HG03159 (cell line): Measurements from ENCODE around the gene SETD2.
"Not testable (repeated sequence)": the region's sequence is repeated elsewhere in the genome, so short reads cannot be mapped to it uniquely, and the experiment has no call there.

ENCODE experiments used
- ATAC-seq: cut with Tn5 transposase; IDR thresholded peaks from one replicate; pipeline ENCODE4 v1.9.1; 2021; ENCODE audit warnings: mild to moderate bottlenecking, moderate library complexity; ENCODE audit not compliant: unreplicated experiment

The SETD2 gene

DNA sequence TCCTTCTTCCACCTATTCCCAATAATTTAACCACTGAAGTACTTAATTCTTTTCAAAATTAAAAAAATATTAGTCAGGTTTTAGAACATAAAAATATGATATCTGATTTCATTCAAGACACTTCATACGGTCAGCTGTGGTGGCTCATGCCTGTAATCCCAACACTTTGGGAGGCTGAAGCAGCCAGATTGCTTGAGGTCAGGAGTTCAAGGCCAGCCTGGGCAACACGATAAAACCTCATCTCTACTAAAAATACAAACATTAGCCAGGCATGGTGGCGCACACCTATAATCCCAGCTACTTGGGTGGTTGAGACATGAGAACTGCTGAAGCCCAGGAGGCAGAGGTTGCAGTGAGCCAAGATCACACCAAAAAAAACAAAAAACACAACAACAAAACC, 127.8 kb downstream of the SETD2 start:
- ATAC-seq, result no peak

DNA sequence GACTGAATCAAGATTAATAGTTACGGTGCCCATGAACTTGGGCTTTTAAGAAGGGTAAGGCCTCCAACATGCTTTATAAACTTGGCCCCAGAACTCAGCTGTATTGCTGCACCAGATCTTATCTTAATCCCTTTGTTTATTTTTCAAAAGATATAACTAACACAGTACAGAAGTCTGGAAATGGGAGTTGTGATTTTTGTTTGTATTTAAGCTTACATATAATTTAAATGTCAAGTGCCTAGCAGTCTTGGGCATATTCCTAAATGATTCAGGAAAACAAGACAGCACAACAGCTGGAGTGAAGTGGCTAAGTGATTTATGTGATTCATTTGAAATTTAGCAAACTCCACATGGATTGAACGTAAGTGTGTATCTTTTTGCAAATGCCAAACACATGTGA, 128.3 kb downstream of the SETD2 start:
- no peak for ATAC-seq

DNA sequence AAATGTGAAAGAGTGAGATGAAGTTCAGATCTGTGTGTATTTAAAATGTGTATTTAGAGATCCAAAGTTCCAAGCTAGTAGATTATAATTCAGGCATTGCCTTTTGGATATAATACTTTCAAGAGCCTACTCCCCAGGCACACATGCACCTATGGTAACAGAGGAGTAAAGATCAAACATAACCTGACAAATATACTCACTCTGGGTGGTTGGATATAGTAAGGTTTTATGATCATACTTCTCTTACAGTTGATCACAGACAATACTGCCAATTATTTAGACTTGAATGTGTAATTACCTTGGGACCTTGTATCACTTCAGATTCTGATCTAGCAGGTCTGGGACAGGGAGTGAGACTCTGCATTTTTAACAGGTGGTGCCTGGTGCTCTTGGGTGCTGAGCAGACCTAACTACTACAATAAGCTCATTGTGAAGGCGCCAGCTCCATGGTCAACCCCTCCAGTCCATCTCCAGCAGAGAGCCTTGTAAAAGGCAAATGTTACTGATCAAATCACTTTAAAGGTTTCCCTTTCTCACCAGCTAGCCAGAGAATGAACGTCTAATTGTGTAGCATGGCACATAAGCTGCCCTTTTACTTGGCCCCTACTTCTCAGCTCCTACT, 128.9 kb downstream of the SETD2 start:
- ATAC-seq, result no peak

DNA sequence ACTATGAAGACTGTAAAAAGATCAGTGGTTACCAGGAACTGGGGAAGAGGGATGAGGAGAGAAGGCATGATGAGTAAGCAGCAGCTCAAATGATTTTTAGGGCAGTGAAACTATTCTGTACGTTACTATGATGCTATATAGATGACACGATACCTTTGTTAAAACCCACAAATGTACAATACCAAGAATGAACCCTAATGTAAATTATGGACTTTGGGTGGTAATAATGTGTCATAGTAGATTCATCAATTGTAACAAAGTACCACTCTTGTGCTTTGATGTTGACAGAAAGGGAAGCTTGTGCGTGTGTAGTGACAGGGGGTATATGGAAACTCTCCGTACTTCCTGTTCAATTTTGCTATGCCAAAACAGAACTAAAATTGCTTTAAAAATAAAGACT, 132.9 kb downstream of the SETD2 start:
- ATAC-seq, result not testable (repeated sequence)

DNA sequence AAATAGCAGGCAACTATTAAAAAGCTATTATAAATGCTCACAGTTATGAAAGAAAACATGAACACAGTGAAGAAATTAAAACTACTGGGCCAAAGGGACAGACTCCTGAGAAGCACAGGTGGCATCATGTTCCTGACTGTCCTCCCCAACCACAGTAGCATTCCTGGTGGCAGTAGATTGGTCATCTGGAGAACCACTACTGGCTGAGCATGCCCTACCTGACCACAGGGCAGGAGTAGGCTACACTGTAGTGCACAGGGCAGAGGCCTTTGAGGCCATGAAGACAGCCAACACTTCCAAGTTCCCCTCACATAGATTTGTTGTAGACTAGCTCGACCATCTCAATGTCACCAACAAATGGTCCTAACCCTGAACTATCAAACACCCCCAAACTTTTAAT, 135.2 kb downstream of the SETD2 start:
- no peak for ATAC-seq

DNA sequence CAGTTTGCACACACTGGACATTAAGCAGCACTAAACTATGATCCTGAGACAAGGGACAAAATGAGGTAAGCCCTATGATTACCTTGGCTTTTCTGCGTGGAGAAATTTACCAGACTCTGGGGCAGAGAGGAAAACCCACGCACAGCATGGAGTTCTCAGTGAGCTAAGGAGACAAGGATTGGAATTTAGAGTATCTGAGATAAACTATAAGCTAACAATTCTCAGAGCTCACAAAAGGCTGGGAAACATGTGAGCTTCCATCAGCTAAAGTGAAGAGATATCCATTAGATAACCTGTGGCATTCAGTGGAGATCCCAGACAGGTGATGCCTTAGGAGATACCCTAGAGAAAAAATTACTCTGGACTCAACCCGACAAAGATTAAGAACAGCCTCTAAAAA, 135.8 kb downstream of the SETD2 start:
- no peak for ATAC-seq

DNA sequence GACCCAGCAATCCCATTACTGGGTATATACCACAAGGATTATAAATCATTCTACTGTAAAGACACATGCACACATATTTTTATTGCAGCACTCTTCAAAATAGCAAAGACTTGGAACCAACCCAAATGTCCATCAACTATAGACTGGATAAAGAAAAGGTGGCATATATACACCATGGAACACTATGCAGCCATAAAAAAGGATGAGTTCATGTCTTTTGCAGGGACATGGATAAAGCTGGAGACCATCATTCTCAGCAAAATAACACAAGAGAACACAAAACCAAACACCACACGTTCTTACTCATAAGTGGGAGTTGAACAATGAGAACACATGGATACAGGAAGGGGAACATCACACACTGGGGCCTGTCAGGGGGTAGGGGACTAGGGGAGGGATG, 137.5 kb downstream of the SETD2 start:
- ATAC-seq, result not testable (repeated sequence)

DNA sequence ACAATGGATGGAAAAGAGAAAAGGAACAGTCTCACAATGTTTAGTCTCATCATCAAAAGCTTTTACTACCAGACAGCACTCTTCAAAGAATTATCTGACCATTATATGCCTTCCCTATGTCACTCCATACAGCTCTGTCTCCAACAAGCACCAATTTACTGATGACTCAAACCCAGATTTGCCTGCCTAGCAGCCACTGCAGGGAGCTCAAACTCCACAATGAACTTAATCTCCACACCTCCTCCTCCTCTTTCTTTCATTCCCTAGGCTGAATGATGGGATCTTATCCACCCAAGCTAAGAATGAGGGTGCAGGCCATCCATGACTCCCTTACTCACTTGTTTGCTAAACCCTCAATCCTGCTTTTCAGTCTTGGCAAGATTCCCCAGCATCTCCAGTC, 139.0 kb downstream of the SETD2 start:
- ATAC-seq, result no peak

DNA sequence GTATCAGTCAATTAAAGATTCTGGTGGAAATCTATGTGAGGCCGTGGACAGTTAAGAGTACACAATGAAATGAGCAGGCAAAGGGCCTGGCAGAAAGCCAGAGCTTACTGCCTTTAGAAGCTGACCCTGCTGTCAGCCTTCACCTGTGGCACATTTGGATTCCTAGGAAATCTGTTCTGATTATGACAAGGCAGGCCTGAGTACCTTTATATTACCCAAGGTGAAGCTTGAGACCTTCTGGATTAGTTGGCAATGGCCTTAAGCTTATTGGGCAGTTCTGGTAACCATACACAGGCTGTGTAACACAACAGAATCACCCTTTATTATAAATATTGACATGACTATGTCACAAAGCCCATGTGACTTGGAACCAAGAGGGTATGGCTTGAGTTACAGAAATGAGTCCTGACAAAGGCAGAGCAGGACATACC, 141.3 kb downstream of the SETD2 start:
- ATAC-seq, result no peak

DNA sequence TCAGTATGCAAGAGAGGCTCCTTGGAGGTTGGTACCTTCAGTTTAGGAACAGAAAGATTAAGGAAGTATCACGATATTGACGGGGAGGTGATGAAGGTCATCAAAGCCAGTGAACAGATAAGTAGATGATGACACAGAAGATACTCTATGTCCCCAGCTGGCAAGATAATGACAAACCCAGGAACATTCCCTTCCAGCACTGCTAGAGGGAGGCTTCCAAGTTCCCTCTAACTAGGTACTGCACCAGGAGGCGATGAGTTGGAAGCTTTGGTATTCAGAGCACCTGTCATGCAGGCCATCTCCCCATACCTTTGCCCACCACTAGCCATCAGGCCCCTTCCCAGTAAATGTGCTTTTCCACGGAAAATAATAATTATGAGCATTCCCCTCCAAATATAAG, 143.6 kb downstream of the SETD2 start:
- ATAC-seq, result no peak

DNA sequence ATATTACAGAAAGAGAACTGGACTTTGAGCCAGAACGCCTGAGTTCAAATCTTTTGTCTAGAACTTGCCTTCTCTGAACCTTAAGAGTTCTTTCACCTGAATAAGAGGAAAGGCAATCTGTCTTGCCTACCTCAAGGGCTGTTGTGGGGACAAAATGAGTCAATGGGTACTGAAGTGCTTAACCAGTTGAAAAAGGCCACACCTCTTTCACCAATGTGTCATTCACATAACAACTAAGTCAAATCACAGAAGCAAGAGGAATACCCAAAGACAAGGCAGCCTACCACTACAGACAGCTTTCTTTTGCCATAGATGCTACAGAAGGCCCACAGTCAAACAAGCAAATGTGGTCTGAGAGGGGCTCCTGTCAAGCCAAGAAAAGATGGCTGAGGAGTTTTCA, 144.7 kb downstream of the SETD2 start:
- ATAC-seq, result peak; percentile 62

DNA sequence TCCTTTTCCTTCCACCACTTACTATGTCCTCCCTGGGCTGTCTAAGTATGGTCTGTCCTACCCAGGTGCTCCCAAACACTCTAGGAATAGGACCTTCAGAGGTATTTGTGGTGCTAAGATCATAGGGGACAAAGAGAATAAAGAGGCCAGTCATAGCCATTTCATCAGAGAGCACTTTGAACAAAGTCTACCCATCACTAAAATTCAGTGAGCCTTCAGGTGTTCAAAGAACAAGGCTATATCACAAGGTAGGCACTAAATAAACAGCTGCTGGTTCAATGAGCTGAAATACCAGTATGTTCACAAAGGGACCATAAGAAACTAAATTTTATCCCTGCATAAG, 145.7 kb downstream of the SETD2 start:
- ATAC-seq, result no peak

DNA sequence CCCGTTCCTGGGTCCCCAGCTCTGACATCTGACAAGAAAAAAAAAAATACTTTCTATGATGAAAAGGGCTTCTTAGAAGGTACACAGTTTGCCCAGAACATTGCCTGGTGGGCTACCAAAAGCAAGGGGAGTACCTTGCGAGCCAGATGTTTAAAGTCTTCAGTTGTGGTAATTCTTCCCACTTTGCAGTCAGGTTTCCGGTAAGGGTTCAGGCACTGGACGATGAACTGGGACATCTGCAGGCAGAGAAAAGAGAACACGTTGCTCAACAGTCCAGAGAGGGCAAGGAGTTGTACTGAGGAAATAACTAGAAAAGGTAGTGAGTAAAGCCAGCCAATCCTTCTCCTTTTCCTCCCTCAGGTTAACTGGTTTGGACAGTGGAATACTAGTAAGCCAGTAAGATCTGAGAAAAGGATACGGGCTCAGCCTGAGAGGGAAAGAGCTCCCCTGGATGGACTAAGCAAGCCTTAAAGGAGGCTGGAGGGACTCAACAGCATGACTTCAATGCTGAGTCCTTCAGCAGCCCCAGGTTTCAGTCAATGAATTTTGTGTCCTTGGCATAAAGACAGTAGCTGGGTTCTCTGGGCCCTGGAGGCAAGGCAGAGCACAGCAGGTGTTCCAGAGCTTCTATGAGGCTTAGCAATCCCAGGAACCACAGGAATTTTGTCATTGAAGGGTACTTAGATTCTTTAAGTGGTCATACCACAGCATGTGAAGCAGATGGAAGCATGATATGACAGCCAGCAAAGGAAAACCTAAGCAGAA, 146.2 kb downstream of the SETD2 start:
- no peak for ATAC-seq

DNA sequence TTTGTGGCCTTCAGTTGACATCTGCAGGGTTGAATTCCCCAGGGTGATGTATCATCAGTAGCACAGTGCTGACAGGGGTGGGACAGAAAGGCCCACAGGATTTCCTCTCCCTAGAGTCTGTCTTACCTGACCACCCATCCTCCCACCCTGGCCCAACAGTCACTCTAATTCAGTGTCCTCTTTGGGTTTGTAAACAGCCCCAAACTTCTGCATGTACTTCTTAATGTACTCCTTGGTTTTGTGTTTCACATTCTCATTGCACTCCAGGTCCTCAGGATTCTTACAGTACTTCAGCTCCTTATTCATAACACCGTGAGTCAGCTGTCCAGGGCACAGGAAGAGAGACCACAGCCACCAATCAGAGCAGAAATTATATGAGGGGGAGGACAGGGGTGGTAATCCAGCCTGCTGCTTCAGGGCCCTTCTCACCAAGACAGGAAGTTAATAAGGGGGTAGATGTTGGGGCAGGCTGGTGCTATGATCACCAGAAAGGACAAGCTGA, 146.9 kb downstream of the SETD2 start:
- no peak for ATAC-seq

DNA sequence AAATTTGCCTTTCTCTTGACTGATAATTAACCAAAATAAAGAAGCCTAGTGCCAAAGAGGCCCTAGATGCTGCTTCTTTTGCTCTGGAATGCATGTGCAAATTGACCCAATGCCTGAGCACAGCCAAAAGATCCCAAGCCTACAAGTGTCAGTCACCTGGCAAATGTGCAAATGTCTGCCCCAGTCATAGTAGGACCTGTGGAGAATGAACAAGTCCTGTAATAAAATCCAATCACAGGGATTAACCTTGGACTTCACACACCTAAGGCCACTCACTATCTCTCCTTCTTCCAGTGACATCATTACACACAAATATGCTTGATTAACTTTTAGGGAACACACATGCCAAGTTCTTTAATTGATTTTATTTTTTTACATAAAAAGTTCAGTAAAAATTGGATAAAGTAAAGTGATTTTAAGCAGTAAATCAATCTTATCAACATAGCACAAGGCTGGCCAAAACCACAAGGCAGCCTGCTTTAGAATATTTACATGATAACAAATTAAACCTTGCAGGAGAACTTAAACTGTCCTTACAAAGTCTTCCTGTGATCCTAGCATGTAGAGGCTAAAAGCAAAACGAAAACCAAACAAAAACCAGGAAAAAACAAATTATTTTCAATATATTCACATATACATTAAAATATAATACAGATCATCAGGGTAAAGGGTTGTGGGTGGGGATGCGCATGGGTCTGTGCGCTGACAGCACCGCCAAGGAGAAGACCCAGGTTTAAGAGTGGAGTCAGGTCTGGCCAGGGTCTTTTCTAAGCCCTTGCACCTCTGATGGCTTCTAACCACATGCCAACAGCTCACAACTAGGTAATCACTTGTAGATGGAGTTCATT, 147.6 kb downstream of the SETD2 start:
- no peak for ATAC-seq

DNA sequence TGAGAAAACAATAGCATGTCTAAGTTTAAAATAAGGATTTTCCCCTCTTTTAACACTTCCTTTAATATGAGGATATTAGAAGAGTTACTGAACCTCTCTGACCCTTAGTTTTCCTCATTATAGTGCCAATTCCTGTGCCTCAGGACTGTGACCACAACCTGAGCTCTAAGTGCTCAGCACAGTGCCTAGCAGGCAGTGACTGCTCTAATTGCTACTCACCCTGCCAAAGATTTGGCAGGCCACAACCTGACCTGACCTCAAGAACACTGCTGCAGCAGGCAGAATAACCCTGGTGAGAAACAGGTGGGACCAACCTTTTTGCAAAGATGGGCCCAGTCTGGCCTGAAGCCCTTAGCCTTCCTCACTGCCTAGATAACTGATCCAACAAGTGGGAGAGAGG, 148.8 kb downstream of the SETD2 start:
- no peak for ATAC-seq

DNA sequence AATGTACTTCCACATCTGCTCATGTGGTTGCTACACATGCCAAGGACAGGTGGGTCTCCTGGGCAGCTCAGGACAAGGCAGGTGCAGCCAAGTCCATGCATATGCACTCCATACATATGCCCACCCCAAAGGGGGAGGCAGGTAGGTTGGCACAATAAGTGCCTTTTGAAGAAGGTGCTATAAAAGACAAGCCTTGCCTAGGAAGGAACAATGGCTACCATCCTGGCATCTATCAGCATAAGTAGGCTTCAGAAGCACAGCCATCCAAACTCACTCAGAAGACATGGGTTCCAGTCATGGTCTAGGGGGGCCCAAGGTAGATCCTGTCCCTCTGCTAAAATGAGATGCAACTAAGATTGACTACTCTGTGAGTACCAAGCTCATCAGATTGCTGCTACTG, 149.9 kb downstream of the SETD2 start:
- ATAC-seq, result no peak

DNA sequence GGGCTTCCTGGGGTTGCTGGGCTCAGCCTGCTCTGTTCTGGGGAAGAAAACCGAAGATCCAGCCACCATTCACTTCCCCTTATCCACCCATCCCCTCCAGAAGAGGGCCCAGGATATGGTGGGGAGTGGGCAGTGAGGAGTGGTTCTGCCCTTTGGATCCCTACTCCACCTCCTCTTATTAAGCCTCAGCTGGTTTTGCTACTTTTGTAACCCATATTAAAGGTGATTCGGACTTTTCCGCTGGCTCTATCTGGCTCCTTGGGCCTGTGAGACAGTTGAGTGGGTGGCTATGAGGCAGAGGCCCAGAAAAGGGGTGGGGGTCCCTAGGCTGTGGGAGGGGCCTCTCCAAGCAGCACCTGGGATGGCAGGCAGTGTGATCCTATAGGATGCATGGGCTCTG, 150.7 kb downstream of the SETD2 start:
- ATAC-seq, result no peak

DNA sequence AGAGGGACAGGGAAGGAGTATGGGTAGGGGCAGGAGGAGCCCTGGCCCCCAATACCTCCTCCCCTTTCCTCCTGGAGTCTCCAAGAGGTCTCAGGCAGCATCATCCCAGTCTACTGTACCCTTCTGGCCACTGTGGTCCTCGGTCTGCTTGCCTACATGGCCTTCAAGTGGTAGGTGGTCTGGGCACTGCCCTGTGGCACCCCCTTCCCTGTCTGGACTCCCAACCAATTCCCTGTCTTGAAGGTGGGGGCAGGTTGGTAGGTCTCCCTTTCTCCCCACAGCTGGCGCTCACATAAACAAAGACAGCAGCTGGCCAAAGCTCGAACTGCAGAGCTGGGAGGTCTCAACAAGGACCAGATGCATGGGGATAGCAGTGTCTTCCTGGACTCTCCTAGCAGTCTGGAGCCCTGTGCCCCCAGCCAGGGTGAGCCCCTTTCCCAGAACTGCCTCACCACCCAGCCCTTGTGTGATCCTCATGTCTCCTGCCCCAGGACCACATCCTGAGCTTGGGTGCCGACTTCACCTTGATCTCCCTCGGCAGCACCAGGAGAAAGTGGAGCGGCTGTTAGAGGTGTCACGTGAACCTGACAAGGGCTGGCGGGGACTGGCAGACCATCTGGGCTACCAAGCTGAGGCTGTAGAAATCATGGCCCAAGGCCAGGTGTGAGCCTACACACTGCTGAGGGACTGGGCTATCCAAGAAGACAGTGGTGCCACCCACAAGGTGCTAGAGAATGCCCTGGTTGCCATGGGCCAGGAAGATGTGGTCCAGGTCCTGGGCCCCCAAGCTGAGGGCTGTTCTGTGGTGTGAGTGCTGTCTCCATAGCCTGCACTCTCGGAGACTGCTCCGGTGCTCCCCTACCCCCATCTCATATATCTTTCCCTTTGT, 151.3 kb downstream of the SETD2 start:
- ATAC-seq, result no peak

DNA sequence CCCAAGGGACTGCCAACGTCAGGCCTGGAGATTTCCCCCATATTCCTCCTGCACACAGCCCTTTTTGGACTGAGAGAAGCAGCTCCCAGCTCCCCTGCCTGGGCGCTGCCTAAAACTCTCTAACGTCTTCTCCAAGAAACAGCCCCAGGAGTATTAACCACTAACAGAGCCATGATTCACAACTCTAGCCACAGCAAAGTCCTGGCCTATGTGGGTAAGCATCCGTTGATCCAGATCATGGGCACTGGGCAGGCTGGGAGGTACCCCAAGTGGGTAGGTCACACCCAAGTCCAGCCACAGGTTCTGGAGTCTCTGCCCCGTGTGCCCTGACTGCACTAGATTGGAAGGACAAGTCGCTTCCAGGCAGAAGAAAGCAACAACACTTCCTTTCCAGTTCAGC, 152.5 kb downstream of the SETD2 start:
- no peak for ATAC-seq

DNA sequence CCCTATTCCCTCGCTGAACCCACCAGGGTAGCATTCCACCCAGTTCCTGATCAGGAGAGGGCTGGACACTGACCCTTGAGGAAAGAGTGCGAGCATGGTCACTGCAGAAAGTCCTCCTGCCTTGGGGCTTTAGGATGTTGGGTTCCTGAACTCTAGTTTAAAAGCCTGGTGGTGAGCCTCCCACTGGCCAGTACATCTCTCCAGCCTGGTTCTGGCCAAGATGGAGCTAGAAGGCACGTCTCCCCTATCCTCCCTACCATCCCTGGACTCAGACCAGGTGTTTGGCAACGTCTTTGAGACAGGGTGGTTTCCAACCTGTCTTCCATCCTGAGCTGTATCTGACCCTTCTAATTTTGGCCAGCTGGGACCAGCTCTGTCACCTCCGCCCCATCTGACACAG, 153.0 kb downstream of the SETD2 start:
- ATAC-seq, result no peak
